Neutrophil (primary cell): ENCODE results near the gene COMT.

ENCODE experiments used
- H3K27ac ChIP-seq: fragments of 200-600 bp; sonication (generic); 2 replicates; pipeline ENCODE4 v1.5.1; 2016; ENCODE audit warnings: mild to moderate bottlenecking, moderate library complexity
- H3K27me3 ChIP-seq: fragments of 200-600 bp; sonication (generic); 2 replicates; pipeline ENCODE4 v1.6.0; 2016; ENCODE audit warnings: mild to moderate bottlenecking
- H3K36me3 ChIP-seq: fragments of 200-600 bp; sonication (generic); 2 replicates; pipeline ENCODE4 v1.5.1; 2017
- H3K4me1 ChIP-seq, 2 experiments: fragments of 200-600 bp in 1 of 2; sonication (generic) in 1 of 2; 1 replicate in 1 of 2; 2 replicates in 1 of 2; pipeline versions ENCODE4 v1.5.1 to v1.6.1; 2013 to 2016; ENCODE audit warnings: low read depth in 1 of 2, low read length in 1 of 2, mild to moderate bottlenecking in 1 of 2, moderate library complexity in 1 of 2; ENCODE audit not compliant: control insufficient read depth in 1 of 2, insufficient read depth in 1 of 2
- H3K4me3 ChIP-seq, 2 experiments: fragments of 200-600 bp in 1 of 2; sonication (generic) in 1 of 2; 1 replicate in 1 of 2; 2 replicates in 1 of 2; pipeline ENCODE4 v1.5.1; 2013 to 2016; ENCODE audit warnings: low read depth in 1 of 2, low read length in 1 of 2, mild to moderate bottlenecking in 1 of 2, moderate library complexity in 1 of 2
- H3K9me3 ChIP-seq: fragments of 200-600 bp; sonication (generic); 2 replicates; pipeline ENCODE4 v1.5.1; 2016
- CTCF ChIP-seq: fragments of 200-600 bp; sonication (generic); IDR thresholded peaks from 2 replicates; pipeline ENCODE4 v1.5.1; 2016; ENCODE audit warnings: antibody characterized with exemption

The COMT gene

GRCh38 chr22:20012741-20013331 lies 71.3 kb downstream of the COMT start:
- peaks cover 47% of the 10 kb centered on the region for H3K27me3 ChIP-seq
- no peak overlapping the region for H3K4me3 ChIP-seq
- no peak for TF ChIP-seq CTCF
- no peaks in the 10 kb centered on the region for H3K36me3 ChIP-seq
- H3K9me3 ChIP-seq: no peaks in the 10 kb centered on the region
- H3K27ac ChIP-seq: no peak overlapping the region
- peaks cover 14 to 16% of the 10 kb centered on the region in 2 experiments for H3K4me1 ChIP-seq

GRCh38 chr22:20013382-20013871 lies 71.9 kb downstream of the COMT start:
- H3K4me3 ChIP-seq: no peak overlapping the region
- peaks cover 53% of the 10 kb centered on the region for H3K27me3 ChIP-seq
- peaks cover 14 to 16% of the 10 kb centered on the region in 2 experiments for H3K4me1 ChIP-seq
- H3K36me3 ChIP-seq: no peaks in the 10 kb centered on the region
- TF ChIP-seq CTCF: no peak
- no peak overlapping the region for H3K27ac ChIP-seq
- no peaks in the 10 kb centered on the region for H3K9me3 ChIP-seq

- Histone ChIP-seq H3K27me3 (peaks cover 55% of the 10 kb centered on the region), H3K4me1 (peaks cover 23 to 24% of the 10 kb centered on the region in 2 experiments), H3K9me3 (no peaks in the 10 kb centered on the region), H3K27ac (no peak overlapping the region), H3K36me3 (no peaks in the 10 kb centered on the region), H3K4me3 (no peak overlapping the region)
- no peak for TF ChIP-seq CTCF
Measured at GRCh38 chr22:20014526-20015186, 73.1 kb downstream of the COMT start.

GRCh38 chr22:20015187-20015625 lies 73.6 kb downstream of the COMT start:
- Histone ChIP-seq H3K9me3 (no peaks in the 10 kb centered on the region), H3K27me3 (peaks cover 55% of the 10 kb centered on the region), H3K36me3 (no peaks in the 10 kb centered on the region), H3K4me3 (no peak overlapping the region), H3K27ac (no peak overlapping the region), H3K4me1 (peaks cover 28 to 29% of the 10 kb centered on the region in 2 experiments)
- no peak for TF ChIP-seq CTCF

GRCh38 chr22:20015971-20016733 lies 74.6 kb downstream of the COMT start:
- peaks cover 34% of the 10 kb centered on the region in 2 experiments for H3K4me1 ChIP-seq
- H3K9me3 ChIP-seq: no peaks in the 10 kb centered on the region
- peak overlapping the region; percentile 81 for H3K4me3 ChIP-seq
- H3K36me3 ChIP-seq: no peaks in the 10 kb centered on the region
- no peak overlapping the region for H3K27ac ChIP-seq
- peaks cover 55% of the 10 kb centered on the region for H3K27me3 ChIP-seq
- no peak for TF ChIP-seq CTCF
